ENCODE data around the gene FNDC7. TPM values are rescaled to one million over a fixed set of nuclear protein-coding genes. Genes with fewer than 3 reads are reported as not detected.
A peak's percentile ranks its signal among the peaks of the same experiment; 100 is the strongest.

Gene FNDC7
- total RNA-seq, 2 experiments from 2014 or later: not detected

GRCh38 chr1:108695535-108695934 lies 17.2 kb upstream of the FNDC7 start:
- peaks cover 81% of the 10 kb centered on the region for H3K36me3 ChIP-seq (ENCODE audit: insufficient read depth, low read length)
- ChIA-PET POLR2A (interaction anchor here (0.6 kb wide), 1 partner anchor 11 kb away, joined by 3 read pairs; no protein-coding TSS in a partner anchor), CTCF (ENCODE audit: unreplicated experiment) (no interaction called here)
- peak overlapping the region; percentile 79 for H3K4me2 ChIP-seq (ENCODE audit: low read length)
- BruUV-seq (replicated peaks): no TSS peak
- no peak overlapping the region for H3K27ac ChIP-seq (ENCODE audit: low read depth, low read length, poor library complexity, severe bottlenecking)
- TF ChIP-seq, protein P1, sequence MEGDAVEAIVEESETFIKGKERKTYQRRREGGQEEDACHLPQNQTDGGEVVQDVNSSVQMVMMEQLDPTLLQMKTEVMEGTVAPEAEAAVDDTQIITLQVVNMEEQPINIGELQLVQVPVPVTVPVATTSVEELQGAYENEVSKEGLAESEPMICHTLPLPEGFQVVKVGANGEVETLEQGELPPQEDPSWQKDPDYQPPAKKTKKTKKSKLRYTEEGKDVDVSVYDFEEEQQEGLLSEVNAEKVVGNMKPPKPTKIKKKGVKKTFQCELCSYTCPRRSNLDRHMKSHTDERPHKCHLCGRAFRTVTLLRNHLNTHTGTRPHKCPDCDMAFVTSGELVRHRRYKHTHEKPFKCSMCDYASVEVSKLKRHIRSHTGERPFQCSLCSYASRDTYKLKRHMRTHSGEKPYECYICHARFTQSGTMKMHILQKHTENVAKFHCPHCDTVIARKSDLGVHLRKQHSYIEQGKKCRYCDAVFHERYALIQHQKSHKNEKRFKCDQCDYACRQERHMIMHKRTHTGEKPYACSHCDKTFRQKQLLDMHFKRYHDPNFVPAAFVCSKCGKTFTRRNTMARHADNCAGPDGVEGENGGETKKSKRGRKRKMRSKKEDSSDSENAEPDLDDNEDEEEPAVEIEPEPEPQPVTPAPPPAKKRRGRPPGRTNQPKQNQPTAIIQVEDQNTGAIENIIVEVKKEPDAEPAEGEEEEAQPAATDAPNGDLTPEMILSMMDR (conservative IDR thresholded peaks at IDR 0.05; ENCODE audit: low read length): no peak
- TF ChIP-seq EZH2phosphoT487 (IDR thresholded peaks at IDR 0.05; ENCODE audit: borderline replicate concordance, low read depth, low read length): no peak
- H2AFZ ChIP-seq (ENCODE audit: low read length): no peak overlapping the region
- no peaks in the 10 kb centered on the region for H3K9me3 ChIP-seq (ENCODE audit: low read length)
- peaks cover 26% of the 10 kb centered on the region for H3K4me1 ChIP-seq (ENCODE audit: insufficient read depth, low read length, poor library complexity, severe bottlenecking)
- peaks cover 39% of the 10 kb centered on the region for H4K20me1 ChIP-seq (ENCODE audit: insufficient read depth, low read length)
- no peaks in the 10 kb centered on the region for H3K9me2 ChIP-seq (ENCODE audit: insufficient read depth, low read length)
- DNase-seq (ENCODE audit: low spot score): no peak
- H3K4me3 ChIP-seq (ENCODE audit: low read depth, low read length, poor library complexity, severe bottlenecking): peak overlapping the region; percentile 97
- intact Hi-C loops (cut with micrococcal nuclease; ENCODE audit: unreplicated experiment): loop anchor here (10.0 kb wide), 1 partner anchor 409 kb away; no protein-coding TSS in a partner anchor
- H3K79me2 ChIP-seq (ENCODE audit: insufficient read depth, low read depth, low read length): peaks cover 75% of the 10 kb centered on the region

DNA sequence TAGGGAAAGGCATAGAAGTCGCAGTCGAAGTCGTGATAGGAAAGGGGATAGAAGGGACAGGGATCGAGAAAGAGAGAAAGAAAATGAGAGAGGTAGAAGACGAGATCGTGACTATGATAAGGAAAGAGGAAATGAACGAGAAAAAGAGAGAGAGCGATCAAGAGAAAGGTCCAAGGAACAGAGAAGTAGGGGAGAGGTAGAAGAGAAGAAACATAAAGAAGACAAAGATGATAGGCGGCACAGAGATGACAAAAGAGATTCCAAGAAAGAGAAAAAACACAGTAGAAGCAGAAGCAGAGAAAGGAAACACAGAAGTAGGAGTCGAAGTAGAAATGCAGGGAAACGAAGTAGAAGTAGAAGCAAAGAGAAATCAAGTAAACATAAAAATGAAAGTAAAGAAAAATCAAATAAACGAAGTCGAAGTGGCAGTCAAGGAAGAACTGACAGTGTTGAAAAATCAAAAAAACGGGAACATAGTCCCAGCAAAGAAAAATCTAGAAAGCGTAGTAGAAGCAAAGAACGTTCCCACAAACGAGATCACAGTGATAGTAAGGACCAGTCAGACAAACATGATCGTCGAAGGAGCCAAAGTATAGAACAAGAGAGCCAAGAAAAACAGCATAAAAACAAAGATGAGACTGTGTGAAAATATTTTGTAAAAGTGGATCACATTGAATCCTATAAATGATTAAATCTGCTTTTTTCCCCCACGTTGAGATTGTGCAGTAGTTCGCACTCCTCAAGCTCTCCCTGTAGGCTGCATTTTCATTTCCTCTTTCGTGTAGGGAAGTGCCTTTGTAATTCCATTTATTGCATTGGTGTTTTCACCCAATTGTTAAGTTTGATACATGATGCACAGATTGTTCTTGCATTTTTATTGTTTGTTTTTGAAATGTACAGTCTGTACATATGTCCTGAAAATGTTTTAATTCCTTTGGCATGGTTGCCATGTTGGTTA lies 13.1 kb upstream of the FNDC7 start:
- no peaks in the 10 kb centered on the region for H3K9me2 ChIP-seq (ENCODE audit: insufficient read depth, low read length)
- peaks cover 20% of the 10 kb centered on the region for H3K4me1 ChIP-seq (ENCODE audit: insufficient read depth, low read length, poor library complexity, severe bottlenecking)
- no peak overlapping the region for H3K4me3 ChIP-seq (ENCODE audit: low read depth, low read length, poor library complexity, severe bottlenecking)
- peaks cover 39% of the 10 kb centered on the region for H3K79me2 ChIP-seq (ENCODE audit: insufficient read depth, low read depth, low read length)
- H3K27ac ChIP-seq (ENCODE audit: low read depth, low read length, poor library complexity, severe bottlenecking): no peak overlapping the region
- POLR2A ChIA-PET: no interaction called here
- no peak for TF ChIP-seq EZH2phosphoT487 (IDR thresholded peaks at IDR 0.05; ENCODE audit: borderline replicate concordance, low read depth, low read length)
- TF ChIP-seq, protein P1 (conservative IDR thresholded peaks at IDR 0.05; ENCODE audit: low read length): no peak
- CTCF ChIA-PET (ENCODE audit: unreplicated experiment): no interaction called here
- H2AFZ ChIP-seq (ENCODE audit: low read length): no peak overlapping the region
- peaks cover 78% of the 10 kb centered on the region for H3K36me3 ChIP-seq (ENCODE audit: insufficient read depth, low read length)
- TSS peak; percentile 66 for BruUV-seq (replicated peaks)
- no peak for DNase-seq (ENCODE audit: low spot score)
- no peak overlapping the region for H3K4me2 ChIP-seq (ENCODE audit: low read length)
- no peaks in the 10 kb centered on the region for H3K9me3 ChIP-seq (ENCODE audit: low read length)
- H4K20me1 ChIP-seq (ENCODE audit: insufficient read depth, low read length): peaks cover 25% of the 10 kb centered on the region
- intact Hi-C loops (cut with micrococcal nuclease; ENCODE audit: unreplicated experiment): loop anchor here (10.0 kb wide), 1 partner anchor 405 kb away; no protein-coding TSS in a partner anchor
